ENCODE results near the gene ADCY9.

DNA sequence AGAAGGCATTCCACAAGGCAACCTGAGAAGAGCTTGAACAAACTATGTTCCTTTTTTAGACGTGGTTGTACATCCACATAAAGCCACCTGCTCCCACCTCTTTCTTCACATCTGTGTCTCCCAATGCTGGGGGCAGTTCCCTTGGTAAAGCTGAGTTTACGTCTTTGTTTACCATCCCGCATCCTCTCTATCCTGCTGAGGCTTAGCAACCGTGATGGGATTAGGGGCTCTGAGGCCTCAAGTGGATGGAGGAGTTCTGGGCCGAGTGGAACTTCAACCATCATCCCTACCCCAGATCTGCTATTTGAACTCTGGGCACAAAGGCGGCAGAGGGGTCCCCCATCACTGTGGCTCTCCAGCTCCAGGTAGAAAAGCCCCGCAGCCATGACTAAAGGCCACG is 141.5 kb downstream of the ADCY9 start:
- TF ChIP-seq, protein P1, sequence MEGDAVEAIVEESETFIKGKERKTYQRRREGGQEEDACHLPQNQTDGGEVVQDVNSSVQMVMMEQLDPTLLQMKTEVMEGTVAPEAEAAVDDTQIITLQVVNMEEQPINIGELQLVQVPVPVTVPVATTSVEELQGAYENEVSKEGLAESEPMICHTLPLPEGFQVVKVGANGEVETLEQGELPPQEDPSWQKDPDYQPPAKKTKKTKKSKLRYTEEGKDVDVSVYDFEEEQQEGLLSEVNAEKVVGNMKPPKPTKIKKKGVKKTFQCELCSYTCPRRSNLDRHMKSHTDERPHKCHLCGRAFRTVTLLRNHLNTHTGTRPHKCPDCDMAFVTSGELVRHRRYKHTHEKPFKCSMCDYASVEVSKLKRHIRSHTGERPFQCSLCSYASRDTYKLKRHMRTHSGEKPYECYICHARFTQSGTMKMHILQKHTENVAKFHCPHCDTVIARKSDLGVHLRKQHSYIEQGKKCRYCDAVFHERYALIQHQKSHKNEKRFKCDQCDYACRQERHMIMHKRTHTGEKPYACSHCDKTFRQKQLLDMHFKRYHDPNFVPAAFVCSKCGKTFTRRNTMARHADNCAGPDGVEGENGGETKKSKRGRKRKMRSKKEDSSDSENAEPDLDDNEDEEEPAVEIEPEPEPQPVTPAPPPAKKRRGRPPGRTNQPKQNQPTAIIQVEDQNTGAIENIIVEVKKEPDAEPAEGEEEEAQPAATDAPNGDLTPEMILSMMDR (conservative IDR thresholded peaks at IDR 0.05) = no peak
- TF ChIP-seq EZH2 (IDR thresholded peaks at IDR 0.05; ENCODE audit: low read depth) = no peak

Data from PC-9 (cell line).